H1 (cell line): ENCODE measurements around the gene GAK. TPM values are rescaled to one million over a fixed set of nuclear protein-coding genes. Genes with fewer than 3 reads are reported as not detected.

Experiments
- CTCF ChIA-PET: fragments of 300-600 bp; sonication (Branson Sonifier 250); formaldehyde crosslinking; loops from one replicate; lab custom pipeline; 2021; ENCODE audit not compliant: partially characterized antibody; lab: Charles Lee
- POLR2A ChIA-PET: fragments of 300-600 bp; sonication (Branson Sonifier 250); formaldehyde crosslinking; loops from one replicate; lab custom pipeline; 2021; ENCODE audit warnings: inconsistent platforms; ENCODE audit not compliant: partially characterized antibody; lab: Charles Lee
- DNase-seq, 2 experiments: peaks; one replicate each; pipeline versions ENCODE4 v3.0.0 to v3.0.0-alpha.2; 2010 to 2022; ENCODE audit warnings: low spot score in 2 of 2, low read depth in 1 of 2, mixed read lengths in 1 of 2
- FAIRE-seq: peaks from 2 replicates; lab custom pipeline; 2011; peaks lifted over from hg19 to GRCh38; lab: Jason Lieb, UNC
- H2AFZ ChIP-seq: 2 replicates; pipeline ENCODE4 v1.8.1; 2012; ENCODE audit warnings: low read length, inconsistent platforms
- H2AK5ac ChIP-seq: 2 replicates; pipeline ENCODE4 v1.6.1; 2013; ENCODE audit warnings: low read depth, low read length
- H2BK120ac ChIP-seq: replicated peaks from 2 replicates; pipeline ENCODE3; 2013; ENCODE audit warnings: low read depth, low read length, inconsistent platforms
- H2BK12ac ChIP-seq: 2 replicates; pipeline ENCODE4 v1.6.1; 2013; ENCODE audit warnings: low read depth, low read length
- H2BK15ac ChIP-seq: 2 replicates; pipeline ENCODE4 v1.6.1; 2013; ENCODE audit warnings: low read length
- H2BK20ac ChIP-seq: 2 replicates; pipeline ENCODE4 v1.6.1; 2013; ENCODE audit warnings: low read length
- H2BK5ac ChIP-seq: 2 replicates; pipeline ENCODE4 v1.6.1; 2013; ENCODE audit warnings: low read depth, low read length
- H3K14ac ChIP-seq: 2 replicates; pipeline ENCODE4 v1.6.1; 2013; ENCODE audit warnings: inconsistent platforms; ENCODE audit not compliant: insufficient read length
- H3K18ac ChIP-seq: 2 replicates; pipeline ENCODE4 v1.6.1; 2013; ENCODE audit warnings: low read length; ENCODE audit errors: extremely low read depth
- H3K23ac ChIP-seq: 2 replicates; pipeline ENCODE4 v1.6.1; 2013; ENCODE audit warnings: inconsistent platforms; ENCODE audit not compliant: insufficient read length
- H3K23me2 ChIP-seq: 2 replicates; pipeline ENCODE4 v1.6.1; 2013; ENCODE audit warnings: low read depth, low read length
- H3K27ac ChIP-seq: 2 replicates; pipeline ENCODE4 v1.6.1; 2011; ENCODE audit warnings: low read depth, low read length, inconsistent platforms
- H3K27me3 ChIP-seq, 4 experiments: replicated peaks in 1 of 4; 1 replicate in 1 of 4; 2 replicates in 3 of 4; pipeline versions ENCODE4 v1.6.1 to v1.8.1; 2011 to 2013; ENCODE audit warnings: low read length in 3 of 4, mild to moderate bottlenecking in 3 of 4, inconsistent platforms in 2 of 4, mixed read lengths in 2 of 4, moderate library complexity in 1 of 4; ENCODE audit not compliant: control insufficient read depth in 3 of 4, insufficient read depth in 3 of 4; ENCODE audit errors: extremely low read depth in 1 of 4
- H3K36me3 ChIP-seq, 4 experiments: 2 replicates each; pipeline versions ENCODE4 v1.6.1 to v1.8.1; 2011 to 2013; ENCODE audit warnings: mild to moderate bottlenecking in 4 of 4, low read length in 3 of 4, moderate library complexity in 2 of 4, control low read depth in 1 of 4, inconsistent platforms in 1 of 4; ENCODE audit not compliant: insufficient read depth in 4 of 4, control insufficient read depth in 2 of 4
- H3K4ac ChIP-seq: replicated peaks from 2 replicates; pipeline ENCODE3; 2013; ENCODE audit warnings: low read length, low read depth, mixed read lengths, inconsistent platforms; ENCODE audit not compliant: insufficient read length
- H3K4me1 ChIP-seq, 4 experiments: replicated peaks in 1 of 4; 1 replicate in 1 of 4; 2 replicates in 3 of 4; pipeline versions ENCODE4 v1.6.1 to v1.8.1; 2011 to 2013; ENCODE audit warnings: low read length in 3 of 4, inconsistent platforms in 2 of 4, mixed read lengths in 1 of 4; ENCODE audit not compliant: insufficient read depth in 4 of 4, control insufficient read depth in 3 of 4
- H3K4me2 ChIP-seq, 2 experiments: 2 replicates each; pipeline versions ENCODE4 v1.6.1 to v1.8.1; 2011 to 2013; ENCODE audit warnings: low read depth in 2 of 2, low read length in 2 of 2, control low read depth in 1 of 2, inconsistent platforms in 1 of 2, mild to moderate bottlenecking in 1 of 2; ENCODE audit not compliant: insufficient read depth in 1 of 2
- H3K4me3 ChIP-seq, 4 experiments: fragments of 200-600, 300-600 bp in 1 of 4; sonication (generic), shearing (Covaris generic), sonication (Bioruptor Twin) in 1 of 4; 2 replicates each; pipeline versions ENCODE4 v1.5.1 to v1.8.1; 2011 to 2016; ENCODE audit warnings: low read length in 4 of 4, low read depth in 3 of 4, control low read depth in 2 of 4, inconsistent platforms in 2 of 4, mild to moderate bottlenecking in 2 of 4, mixed read lengths in 1 of 4, moderate library complexity in 1 of 4; ENCODE audit not compliant: insufficient read depth in 2 of 4; ENCODE audit errors: extremely low read depth in 1 of 4
- H3K56ac ChIP-seq: replicated peaks from 2 replicates; pipeline ENCODE3; 2013; ENCODE audit warnings: low read depth, mild to moderate bottlenecking, mixed read lengths, low read length, inconsistent platforms; ENCODE audit not compliant: insufficient read length
- H3K79me1 ChIP-seq: 2 replicates; pipeline ENCODE4 v1.6.1; 2013; ENCODE audit warnings: low read depth, low read length, control low read depth
- H3K79me2 ChIP-seq, 2 experiments: 2 replicates each; pipeline versions ENCODE4 v1.6.1 to v1.8.1; 2012 to 2013; ENCODE audit warnings: low read length in 2 of 2, mild to moderate bottlenecking in 2 of 2, inconsistent platforms in 1 of 2; ENCODE audit not compliant: insufficient read depth in 2 of 2, control insufficient read depth in 1 of 2
- H3K9ac ChIP-seq, 4 experiments: replicated peaks in 1 of 4; 1 replicate in 1 of 4; 2 replicates in 3 of 4; pipeline versions ENCODE4 v1.6.1 to v1.8.1; 2011 to 2013; ENCODE audit warnings: low read depth in 3 of 4, low read length in 3 of 4, control low read depth in 2 of 4, mild to moderate bottlenecking in 2 of 4, moderate library complexity in 2 of 4, inconsistent platforms in 1 of 4; ENCODE audit errors: extremely low read depth in 1 of 4
- H3K9me3 ChIP-seq, 2 experiments: 2 replicates each; pipeline versions ENCODE4 v1.6.1 to v1.8.1; 2012 to 2013; ENCODE audit warnings: mild to moderate bottlenecking in 2 of 2, moderate library complexity in 2 of 2, control low read depth in 1 of 2, inconsistent platforms in 1 of 2, low read depth in 1 of 2, low read length in 1 of 2, mixed read lengths in 1 of 2; ENCODE audit not compliant: insufficient read depth in 2 of 2
- H4K20me1 ChIP-seq, 2 experiments: replicated peaks in 1 of 2; 2 replicates each; pipeline versions ENCODE3 to v1.8.1; 2011 to 2013; ENCODE audit warnings: inconsistent platforms in 2 of 2, low read length in 2 of 2, mild to moderate bottlenecking in 1 of 2; ENCODE audit not compliant: insufficient read depth in 2 of 2, control insufficient read depth in 1 of 2
- H4K5ac ChIP-seq: 2 replicates; pipeline ENCODE4 v1.6.1; 2013; ENCODE audit warnings: low read length, low read depth, mixed read lengths, inconsistent platforms; ENCODE audit not compliant: insufficient read length
- H4K8ac ChIP-seq: 2 replicates; pipeline ENCODE4 v1.8.0; 2013; ENCODE audit warnings: mild to moderate bottlenecking, moderate library complexity, low read length, inconsistent platforms; ENCODE audit not compliant: insufficient read depth; ENCODE audit errors: extremely low read depth
- H4K91ac ChIP-seq: replicated peaks from 2 replicates; pipeline ENCODE3; 2013; ENCODE audit warnings: low read length, mixed read lengths, inconsistent platforms; ENCODE audit not compliant: insufficient read length
- EZH2 ChIP-seq: fragments of 200-600 bp; sonication (generic); IDR thresholded peaks from 2 replicates; pipeline ENCODE4 v1.7.1; 2012; ENCODE audit warnings: low read depth, mild to moderate bottlenecking, moderate library complexity, low read length, inconsistent platforms; ENCODE audit not compliant: severe bottlenecking
- HDAC6 ChIP-seq: IDR thresholded peaks from one replicate; pipeline ENCODE4 v1.7.1; 2012; ENCODE audit warnings: low read depth, mild to moderate bottlenecking, inconsistent platforms, low read length, moderate library complexity
- RFX5 ChIP-seq: IDR thresholded peaks from 2 replicates; pipeline ENCODE4 v1.6.1; 2011; ENCODE audit warnings: low read depth, low read length, improper control_type of control experiment, borderline replicate concordance
- SIN3A ChIP-seq, 2 experiments: IDR thresholded peaks in 1 of 2; conservative IDR thresholded peaks in 1 of 2; 2 replicates each; pipeline ENCODE4 v1.6.1; 2011 to 2012; ENCODE audit warnings: low read length in 2 of 2, improper control_type of control experiment in 1 of 2, low read depth in 1 of 2, mild to moderate bottlenecking in 1 of 2
- WGBS, 2 experiments: shearing (Covaris generic) in 1 of 2; methylation state at CpG; one replicate each; pipeline versions ENCODE4 v1.1.6 to v1.1.7; 2013 to 2015; ENCODE audit warnings: low lambda C conversion rate in 2 of 2, mixed read lengths in 2 of 2, inconsistent platforms in 1 of 2, low coverage in 1 of 2, missing lambda C conversion rate in 1 of 2; ENCODE audit not compliant: insufficient replicate concordance in 2 of 2, insufficient coverage in 1 of 2, insufficient read length in 1 of 2; ENCODE audit errors: extremely low coverage in 1 of 2, missing lambda C conversion rate in 1 of 2; 5-methylcytosine and 5-hydroxymethylcytosine counted together
- polyA plus RNA-seq, 7 experiments: library from polyadenylated mRNA; depleted of rRNA in 3 of 7; stranded (reverse) in 5 of 7; unstranded in 2 of 7; fragments of >200 nt in 5 of 7; fragments of 200-250 nt in 2 of 7; gene quantifications; 1 replicate in 5 of 7; 2 replicates in 1 of 7; 4 replicates in 1 of 7; pipeline versions ENCODE4 v1.2.1 to v1.2.3, GENCODE V29; 2011 to 2013; ENCODE audit warnings: missing spikeins in 2 of 7, mixed read lengths in 2 of 7
- total RNA-seq: library from RNA; stranded (reverse); fragmentation: NEBNext Ultra II Directional; extraction: Animal tissue kit (Norgen Biotek cat#: 25700); gene quantifications from 2 replicates; pipeline ENCODE4 v1.2.1, GENCODE V29; 2021
- TF ChIP-seq, protein P1 (sequence below): IDR thresholded peaks from 2 replicates; pipeline ENCODE4 v1.6.1; 2012; ENCODE audit warnings: inconsistent platforms

Gene GAK
- total and polyA plus RNA-seq, 2 of the 8 experiments (the other 6 are each of a cell fraction or from before 2014, with no cell fraction given), result 31.5 to 70.8 TPM

DNA sequence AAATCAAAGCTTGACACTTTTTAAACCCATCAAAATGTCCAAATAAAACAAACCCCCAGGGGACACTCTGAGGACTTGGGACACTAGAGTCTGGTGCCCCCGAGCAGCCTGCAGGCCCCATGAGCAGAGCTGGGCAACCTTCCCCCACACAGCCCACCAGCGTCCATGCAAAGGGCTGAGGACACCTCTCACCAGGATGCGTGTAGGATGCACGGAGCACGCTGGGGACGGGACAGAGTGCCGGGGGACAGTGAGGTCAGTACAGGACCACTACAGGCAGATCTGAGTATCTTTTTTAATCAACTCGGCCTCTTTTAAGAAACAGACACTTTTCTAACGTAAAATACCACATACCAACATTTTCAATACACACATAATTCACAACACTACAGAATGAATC is 6.9 kb downstream of the GAK start:
- TF ChIP-seq EZH2 (no peak), SIN3A (conservative IDR thresholded peaks at IDR 0.05 in 1 of 2, IDR thresholded peaks at IDR 0.05 in 1 of 2; ENCODE audit: low read depth in 1 of 2, low read length in 2 of 2) (no peak), RFX5 (no peak), HDAC6 (no peak)
- TF ChIP-seq, protein P1, sequence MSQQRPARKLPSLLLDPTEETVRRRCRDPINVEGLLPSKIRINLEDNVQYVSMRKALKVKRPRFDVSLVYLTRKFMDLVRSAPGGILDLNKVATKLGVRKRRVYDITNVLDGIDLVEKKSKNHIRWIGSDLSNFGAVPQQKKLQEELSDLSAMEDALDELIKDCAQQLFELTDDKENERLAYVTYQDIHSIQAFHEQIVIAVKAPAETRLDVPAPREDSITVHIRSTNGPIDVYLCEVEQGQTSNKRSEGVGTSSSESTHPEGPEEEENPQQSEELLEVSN, result no peak
- peaks cover 11 to 22% of the 10 kb centered on the region in 2 experiments for H4K20me1 ChIP-seq

More for the DNA sequence above, 6.9 kb downstream of the GAK start:
- no peak overlapping the region for H3K14ac ChIP-seq
- H2BK12ac ChIP-seq, result no peak overlapping the region
- H2AK5ac ChIP-seq, result no peak overlapping the region
- H3K4me1 ChIP-seq, result no peaks in the 10 kb centered on the region; a peak in 1 of 7 replicates
- H3K27ac ChIP-seq, result no peak overlapping the region
- no peak overlapping the region for H2BK20ac ChIP-seq
- no peak overlapping the region for H3K56ac ChIP-seq
- peaks cover 16% of the 10 kb centered on the region for H3K79me1 ChIP-seq
- H2BK120ac ChIP-seq, result no peak overlapping the region
- H3K18ac ChIP-seq, result no peak overlapping the region
- no peaks in the 10 kb centered on the region for H3K9me3 ChIP-seq
- peaks cover 15 to 75% of the 10 kb centered on the region in 2 experiments for H3K79me2 ChIP-seq
- H3K4me3 ChIP-seq, result no peak overlapping the region
- no peak overlapping the region for H4K8ac ChIP-seq
- H3K36me3 ChIP-seq, result no peaks in the 10 kb centered on the region
- CTCF ChIA-PET, result no interaction called here
- no peaks in the 10 kb centered on the region for H3K23me2 ChIP-seq
- DNase-seq (no peak), FAIRE-seq (no peak)
- H3K27me3 ChIP-seq, result no peaks in the 10 kb centered on the region
- no peak overlapping the region for H4K91ac ChIP-seq
- POLR2A ChIA-PET, result no interaction called here
- H2AFZ ChIP-seq, result no peak overlapping the region
- H3K4ac ChIP-seq, result no peak overlapping the region
- H3K4me2 ChIP-seq, result no peak overlapping the region
- 92 to 100% methylated on average over 2 to 9 of the region's 9 CpGs for WGBS, 2 experiments
- no peak overlapping the region for H2BK5ac ChIP-seq
- no peak overlapping the region for H2BK15ac ChIP-seq
- peak overlapping the region in 1 of 4 experiments; percentile 28; a peak in 1 of 7 replicates for H3K9ac ChIP-seq
- no peak overlapping the region for H4K5ac ChIP-seq
- H3K23ac ChIP-seq, result no peak overlapping the region
